Endothelial cell of umbilical vein (primary cell): ENCODE results near the gene HYLS1. TPM values are rescaled to one million over a fixed set of nuclear protein-coding genes. Genes with fewer than 3 reads are reported as not detected.

Source experiments
- BruUV-seq: library from RNA; stranded (reverse); fragments of 400-500 nt; replicated peaks from 2 replicates; lab custom pipeline; 2021; lab: Mats Ljungman, UMichigan
- CTCF ChIA-PET: fragments of 300-600, 350-600 bp; sonication (Branson Sonifier 250); formaldehyde crosslinking; loops from one replicate; lab custom pipeline; 2021; ENCODE audit warnings: antibody characterized with exemption, inconsistent platforms; lab: Charles Lee
- POLR2A ChIA-PET: fragments of 300-600, 350-600 bp; sonication (Branson Sonifier 250); formaldehyde crosslinking; loops from one replicate; lab custom pipeline; 2021; ENCODE audit warnings: antibody characterized with exemption, inconsistent platforms; lab: Charles Lee
- DNase-seq: peaks from one replicate; pipeline ENCODE4 v3.0.0-alpha.2; 2011; ENCODE audit warnings: low read depth, low spot score
- FAIRE-seq: peaks from 2 replicates; lab custom pipeline; 2011; peaks lifted over from hg19 to GRCh38; lab: Jason Lieb, UNC
- H2AFZ ChIP-seq: 2 replicates; pipeline ENCODE4 v1.6.0; 2012; ENCODE audit warnings: low read depth, low read length, control low read depth, inconsistent platforms
- H3K27ac ChIP-seq: 2 replicates; pipeline ENCODE4 v1.5.1; 2011; ENCODE audit warnings: low read depth, mild to moderate bottlenecking, control low read depth, low read length, moderate library complexity; ENCODE audit not compliant: insufficient read depth
- H3K27me3 ChIP-seq, 2 experiments: 2 replicates each; pipeline versions ENCODE4 v1.6.0 to v1.6.1; 2011; ENCODE audit warnings: low read length in 2 of 2, mixed read lengths in 1 of 2; ENCODE audit not compliant: control insufficient read depth in 2 of 2, insufficient read depth in 2 of 2
- H3K36me3 ChIP-seq, 2 experiments: 2 replicates in 1 of 2; 3 replicates in 1 of 2; pipeline ENCODE4 v1.5.1; 2011; ENCODE audit warnings: low read length in 2 of 2, mild to moderate bottlenecking in 1 of 2, moderate library complexity in 1 of 2; ENCODE audit not compliant: control insufficient read depth in 2 of 2, insufficient read depth in 2 of 2; ENCODE audit errors: extremely low read depth in 1 of 2
- H3K4me1 ChIP-seq: 3 replicates; pipeline ENCODE4 v1.5.1; 2011; ENCODE audit warnings: mild to moderate bottlenecking, low read length; ENCODE audit not compliant: control insufficient read depth, insufficient read depth; ENCODE audit errors: extremely low read depth
- H3K4me2 ChIP-seq: 2 replicates; pipeline ENCODE4 v1.6.1; 2011; ENCODE audit warnings: low read length, control low read depth, mixed read lengths; ENCODE audit not compliant: insufficient read depth
- H3K4me3 ChIP-seq, 3 experiments: fragments of 200-600 bp in 1 of 3; sonication (generic), shearing (Covaris generic) in 1 of 3; replicated peaks in 1 of 3; 2 replicates each; pipeline ENCODE4 v1.5.1; 2011 to 2016; ENCODE audit warnings: control low read depth in 3 of 3, low read length in 3 of 3, mild to moderate bottlenecking in 2 of 3, inconsistent platforms in 1 of 3, low read depth in 1 of 3, moderate library complexity in 1 of 3; ENCODE audit not compliant: insufficient read depth in 1 of 3
- H3K79me2 ChIP-seq: 2 replicates; pipeline ENCODE4 v1.6.0; 2012; ENCODE audit warnings: low read length, inconsistent platforms; ENCODE audit not compliant: control insufficient read depth, insufficient read depth
- H3K9ac ChIP-seq: replicated peaks from 2 replicates; pipeline ENCODE3; 2011; ENCODE audit warnings: low read length, control low read depth; ENCODE audit not compliant: insufficient read depth; ENCODE audit errors: extremely low read depth
- H3K9me1 ChIP-seq: replicated peaks from 3 replicates; pipeline ENCODE4 v1.6.0; 2011; ENCODE audit warnings: mild to moderate bottlenecking, low read length; ENCODE audit not compliant: control insufficient read depth, insufficient read depth; ENCODE audit errors: extremely low read depth
- H3K9me3 ChIP-seq: replicated peaks from 2 replicates; pipeline ENCODE4 v1.5.1; 2012; ENCODE audit warnings: low read length, inconsistent platforms; ENCODE audit not compliant: control insufficient read depth, insufficient read depth
- H4K20me1 ChIP-seq: replicated peaks from 2 replicates; pipeline ENCODE3; 2011; ENCODE audit warnings: mild to moderate bottlenecking, low read length; ENCODE audit not compliant: control insufficient read depth, insufficient read depth; ENCODE audit errors: extremely low read depth
- GATA2 ChIP-seq: IDR thresholded peaks from 2 replicates; pipeline ENCODE4 v1.7.0; 2011; ENCODE audit warnings: low read depth, mild to moderate bottlenecking, moderate library complexity, mixed read lengths, low read length; ENCODE audit not compliant: insufficient read length, insufficient read depth
- JUN ChIP-seq: IDR thresholded peaks from 2 replicates; pipeline ENCODE4 v1.6.1; 2011; ENCODE audit warnings: borderline replicate concordance, low read depth; ENCODE audit not compliant: insufficient read length, insufficient read depth
- MYC ChIP-seq: IDR thresholded peaks from one replicate; pipeline ENCODE4 v1.6.1; 2011; ENCODE audit warnings: mild to moderate bottlenecking, low read depth, low read length
- POLR2A ChIP-seq: IDR thresholded peaks from 2 replicates; pipeline ENCODE4 v1.6.1; 2012; ENCODE audit warnings: low read depth, mild to moderate bottlenecking, control low read depth, low read length
- POLR2AphosphoS5 ChIP-seq: IDR thresholded peaks from 2 replicates; pipeline ENCODE4 v1.6.1; 2012; ENCODE audit warnings: low read depth, mild to moderate bottlenecking, control low read depth, low read length, moderate library complexity; ENCODE audit not compliant: insufficient read depth
- dilution Hi-C: fragments of 300-500 bp; cut with MboI; formaldehyde crosslinking; loops from one replicate; pipeline ENCODE4 v1.15.0; 2019; ENCODE audit warnings: low sequenced_read_pairs; ENCODE audit not compliant: extremely low pct_ligation_motif_present
- intact Hi-C: fragments of 100-400 bp; cut with micrococcal nuclease; formaldehyde crosslinking; loops from one replicate; pipeline ENCODE4 v1.10.0; 2022
- polyA plus RNA-seq, 4 experiments: library from polyadenylated mRNA; depleted of rRNA in 3 of 4; stranded (reverse) in 3 of 4; unstranded in 1 of 4; fragments of >200 nt; gene quantifications; 2 replicates each; pipeline versions ENCODE4 v1.2.1 to v1.2.3, GENCODE V29; 2011 to 2012; ENCODE audit warnings: missing spikeins in 1 of 4
- total RNA-seq: library from RNA; stranded (reverse); gene quantifications from 2 replicates; pipeline ENCODE4 v1.2.3, GENCODE V29; 2021
- TF ChIP-seq, protein P1 (sequence below), 2 donors: IDR thresholded peaks; 1 replicate in 1 of 2; 2 replicates in 1 of 2; pipeline ENCODE4 v1.5.1; 2011; ENCODE audit warnings: low read length in 2 of 2, mild to moderate bottlenecking in 2 of 2, moderate library complexity in 2 of 2, control low read depth in 1 of 2, inconsistent platforms in 1 of 2, low read depth in 1 of 2; ENCODE audit not compliant: insufficient read depth in 1 of 2; ENCODE audit errors: extremely low read depth in 1 of 2

Gene HYLS1
- total and polyA plus RNA-seq, 2 donors (not counting 3 experiments of a cell fraction or from before 2014, with no cell fraction given): 4.7 to 12.6 TPM

DNA sequence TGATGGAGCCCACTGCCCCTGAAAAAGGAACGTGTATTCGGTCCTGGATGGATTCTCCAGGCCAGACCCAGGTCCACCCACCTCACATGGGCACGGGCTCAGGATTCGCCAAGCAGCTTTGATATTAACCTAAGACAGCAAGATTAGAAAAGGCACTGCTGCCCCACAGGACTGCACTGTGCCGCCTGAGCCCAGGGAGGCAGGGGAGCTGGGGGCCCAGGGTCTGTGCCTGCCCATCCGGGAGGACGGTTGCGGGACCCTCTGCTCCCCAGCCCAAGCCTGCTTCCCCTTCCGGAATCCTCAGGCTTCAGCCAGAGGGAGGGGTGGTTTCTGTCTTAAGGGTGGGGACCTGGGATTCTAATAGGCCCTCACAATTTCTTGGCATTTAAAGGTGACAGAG, 44.8 kb downstream of the HYLS1 start:
- no peaks in the 10 kb centered on the region for H3K79me2 ChIP-seq
- dilution Hi-C loops (no loop called here), intact Hi-C loops (no loop called here)
- H3K4me2 ChIP-seq: no peak overlapping the region
- ChIA-PET POLR2A (no interaction called here), CTCF (no interaction called here)
- H3K4me1 ChIP-seq: no peaks in the 10 kb centered on the region
- no peaks in the 10 kb centered on the region for H3K36me3 ChIP-seq
- DNase-seq (no peak), FAIRE-seq (no peak)
- no peaks in the 10 kb centered on the region for H3K9me3 ChIP-seq
- no peak for TF ChIP-seq POLR2A
- no peak for TF ChIP-seq MYC
- no peak for TF ChIP-seq POLR2AphosphoS5
- TF ChIP-seq, protein P1, sequence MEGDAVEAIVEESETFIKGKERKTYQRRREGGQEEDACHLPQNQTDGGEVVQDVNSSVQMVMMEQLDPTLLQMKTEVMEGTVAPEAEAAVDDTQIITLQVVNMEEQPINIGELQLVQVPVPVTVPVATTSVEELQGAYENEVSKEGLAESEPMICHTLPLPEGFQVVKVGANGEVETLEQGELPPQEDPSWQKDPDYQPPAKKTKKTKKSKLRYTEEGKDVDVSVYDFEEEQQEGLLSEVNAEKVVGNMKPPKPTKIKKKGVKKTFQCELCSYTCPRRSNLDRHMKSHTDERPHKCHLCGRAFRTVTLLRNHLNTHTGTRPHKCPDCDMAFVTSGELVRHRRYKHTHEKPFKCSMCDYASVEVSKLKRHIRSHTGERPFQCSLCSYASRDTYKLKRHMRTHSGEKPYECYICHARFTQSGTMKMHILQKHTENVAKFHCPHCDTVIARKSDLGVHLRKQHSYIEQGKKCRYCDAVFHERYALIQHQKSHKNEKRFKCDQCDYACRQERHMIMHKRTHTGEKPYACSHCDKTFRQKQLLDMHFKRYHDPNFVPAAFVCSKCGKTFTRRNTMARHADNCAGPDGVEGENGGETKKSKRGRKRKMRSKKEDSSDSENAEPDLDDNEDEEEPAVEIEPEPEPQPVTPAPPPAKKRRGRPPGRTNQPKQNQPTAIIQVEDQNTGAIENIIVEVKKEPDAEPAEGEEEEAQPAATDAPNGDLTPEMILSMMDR (IDR thresholded peaks at IDR 0.05; ENCODE audit: extremely low read depth in 1 of 2, insufficient read depth in 1 of 2, low read depth in 1 of 2, low read length in 2 of 2): no peak
- TF ChIP-seq GATA2: no peak
- no peak for TF ChIP-seq JUN
- H3K27me3 ChIP-seq: peaks cover 0 to 2% of the 10 kb centered on the region in 2 experiments
- H4K20me1 ChIP-seq: no peaks in the 10 kb centered on the region
- BruUV-seq: no TSS peak
- no peak overlapping the region for H3K27ac ChIP-seq
- H3K9ac ChIP-seq: no peak overlapping the region
- no peaks in the 10 kb centered on the region for H3K9me1 ChIP-seq
- H2AFZ ChIP-seq: no peak overlapping the region
- H3K4me3 ChIP-seq: no peak overlapping the region
